KMS-11 (cell line): Measurements from ENCODE around the gene NR2F1-AS1.

ENCODE experiments used
- H2AFZ ChIP-seq: fragments of 200-600 bp; sonication (generic); 2 replicates; pipeline ENCODE4 v1.6.1; 2016; ENCODE audit warnings: antibody characterized with exemption, mixed run types, low read depth
- H3K27ac ChIP-seq: fragments of 200-600 bp; sonication (generic); 2 replicates; pipeline ENCODE4 v1.6.1; 2016; ENCODE audit warnings: mild to moderate bottlenecking, mixed run types
- H3K27me3 ChIP-seq: fragments of 200-600 bp; sonication (generic); 2 replicates; pipeline ENCODE4 v1.6.1; 2017; ENCODE audit warnings: mild to moderate bottlenecking, low read depth, mixed run types, moderate library complexity; ENCODE audit not compliant: insufficient read depth
- H3K36me3 ChIP-seq: fragments of 200-600 bp; sonication (generic); 2 replicates; pipeline ENCODE4 v1.6.1; 2017; ENCODE audit warnings: mild to moderate bottlenecking, mixed run types; ENCODE audit not compliant: insufficient read depth
- H3K4me1 ChIP-seq: fragments of 200-600 bp; sonication (generic); 2 replicates; pipeline ENCODE4 v1.6.1; 2016; ENCODE audit warnings: mild to moderate bottlenecking, low read depth, mixed run types; ENCODE audit not compliant: poor library complexity, severe bottlenecking
- H3K4me2 ChIP-seq: fragments of 200-600 bp; sonication (generic); 2 replicates; pipeline ENCODE4 v1.7.0; 2016; ENCODE audit warnings: mild to moderate bottlenecking, mixed run types
- H3K4me3 ChIP-seq: fragments of 200-600 bp; sonication (generic); IDR thresholded peaks from 2 replicates; pipeline ENCODE4 v1.6.1; 2017; ENCODE audit warnings: low read depth, low read length, mixed read lengths; ENCODE audit not compliant: insufficient read depth
- H3K79me2 ChIP-seq: fragments of 200-600 bp; sonication (generic); 2 replicates; pipeline ENCODE4 v1.6.1; 2016; ENCODE audit warnings: low read depth, mixed run types; ENCODE audit not compliant: insufficient read depth
- H3K9ac ChIP-seq: fragments of 200-600 bp; sonication (generic); 2 replicates; pipeline ENCODE4 v1.6.1; 2016; ENCODE audit warnings: mild to moderate bottlenecking, mixed run types
- H4K20me1 ChIP-seq: fragments of 200-600 bp; sonication (generic); 2 replicates; pipeline ENCODE4 v1.6.1; 2016; ENCODE audit warnings: mild to moderate bottlenecking, mixed run types; ENCODE audit not compliant: insufficient read depth
- TF ChIP-seq, protein P1 (sequence below): fragments of 200-600 bp; sonication (generic); conservative IDR thresholded peaks from 2 replicates; pipeline ENCODE4 v1.6.1; 2017; ENCODE audit warnings: low read depth, mild to moderate bottlenecking, antibody characterized with exemption, low read length, moderate library complexity, mixed read lengths

The NR2F1-AS1 gene

GRCh38 chr5:93573354-93574351 is 7.4 kb downstream of the NR2F1-AS1 start:
- Histone ChIP-seq H4K20me1 (no peaks in the 10 kb centered on the region), H3K9ac (no peak overlapping the region), H3K27ac (no peak overlapping the region), H3K27me3 (no peaks in the 10 kb centered on the region), H3K4me2 (no peak overlapping the region), H3K4me1 (no peaks in the 10 kb centered on the region), H3K79me2 (no peaks in the 10 kb centered on the region), H3K36me3 (no peaks in the 10 kb centered on the region), H2AFZ (no peak overlapping the region), H3K4me3 (no peak overlapping the region)
- TF ChIP-seq, protein P1, sequence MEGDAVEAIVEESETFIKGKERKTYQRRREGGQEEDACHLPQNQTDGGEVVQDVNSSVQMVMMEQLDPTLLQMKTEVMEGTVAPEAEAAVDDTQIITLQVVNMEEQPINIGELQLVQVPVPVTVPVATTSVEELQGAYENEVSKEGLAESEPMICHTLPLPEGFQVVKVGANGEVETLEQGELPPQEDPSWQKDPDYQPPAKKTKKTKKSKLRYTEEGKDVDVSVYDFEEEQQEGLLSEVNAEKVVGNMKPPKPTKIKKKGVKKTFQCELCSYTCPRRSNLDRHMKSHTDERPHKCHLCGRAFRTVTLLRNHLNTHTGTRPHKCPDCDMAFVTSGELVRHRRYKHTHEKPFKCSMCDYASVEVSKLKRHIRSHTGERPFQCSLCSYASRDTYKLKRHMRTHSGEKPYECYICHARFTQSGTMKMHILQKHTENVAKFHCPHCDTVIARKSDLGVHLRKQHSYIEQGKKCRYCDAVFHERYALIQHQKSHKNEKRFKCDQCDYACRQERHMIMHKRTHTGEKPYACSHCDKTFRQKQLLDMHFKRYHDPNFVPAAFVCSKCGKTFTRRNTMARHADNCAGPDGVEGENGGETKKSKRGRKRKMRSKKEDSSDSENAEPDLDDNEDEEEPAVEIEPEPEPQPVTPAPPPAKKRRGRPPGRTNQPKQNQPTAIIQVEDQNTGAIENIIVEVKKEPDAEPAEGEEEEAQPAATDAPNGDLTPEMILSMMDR: no peak

GRCh38 chr5:93572608-93573353 is 8.2 kb downstream of the NR2F1-AS1 start:
- Histone ChIP-seq H3K4me3 (no peak overlapping the region), H2AFZ (no peak overlapping the region), H3K27ac (no peak overlapping the region), H3K27me3 (no peaks in the 10 kb centered on the region), H3K79me2 (no peaks in the 10 kb centered on the region), H4K20me1 (no peaks in the 10 kb centered on the region), H3K4me1 (no peaks in the 10 kb centered on the region), H3K9ac (no peak overlapping the region), H3K36me3 (no peaks in the 10 kb centered on the region), H3K4me2 (no peak overlapping the region)
- TF ChIP-seq, protein P1: no peak

- no peaks in the 10 kb centered on the region for H3K79me2 ChIP-seq
- H3K4me1 ChIP-seq: no peaks in the 10 kb centered on the region
- no peak overlapping the region for H2AFZ ChIP-seq
- H3K27me3 ChIP-seq: no peaks in the 10 kb centered on the region
- H3K36me3 ChIP-seq: no peaks in the 10 kb centered on the region
- H3K27ac ChIP-seq: no peak overlapping the region
- no peaks in the 10 kb centered on the region for H4K20me1 ChIP-seq
- no peak overlapping the region for H3K4me2 ChIP-seq
- TF ChIP-seq, protein P1: no peak
- no peak overlapping the region for H3K4me3 ChIP-seq
- no peak overlapping the region for H3K9ac ChIP-seq
These were observed 8.9 kb downstream of the NR2F1-AS1 start for GRCh38 chr5:93572101-93572607.

DNA sequence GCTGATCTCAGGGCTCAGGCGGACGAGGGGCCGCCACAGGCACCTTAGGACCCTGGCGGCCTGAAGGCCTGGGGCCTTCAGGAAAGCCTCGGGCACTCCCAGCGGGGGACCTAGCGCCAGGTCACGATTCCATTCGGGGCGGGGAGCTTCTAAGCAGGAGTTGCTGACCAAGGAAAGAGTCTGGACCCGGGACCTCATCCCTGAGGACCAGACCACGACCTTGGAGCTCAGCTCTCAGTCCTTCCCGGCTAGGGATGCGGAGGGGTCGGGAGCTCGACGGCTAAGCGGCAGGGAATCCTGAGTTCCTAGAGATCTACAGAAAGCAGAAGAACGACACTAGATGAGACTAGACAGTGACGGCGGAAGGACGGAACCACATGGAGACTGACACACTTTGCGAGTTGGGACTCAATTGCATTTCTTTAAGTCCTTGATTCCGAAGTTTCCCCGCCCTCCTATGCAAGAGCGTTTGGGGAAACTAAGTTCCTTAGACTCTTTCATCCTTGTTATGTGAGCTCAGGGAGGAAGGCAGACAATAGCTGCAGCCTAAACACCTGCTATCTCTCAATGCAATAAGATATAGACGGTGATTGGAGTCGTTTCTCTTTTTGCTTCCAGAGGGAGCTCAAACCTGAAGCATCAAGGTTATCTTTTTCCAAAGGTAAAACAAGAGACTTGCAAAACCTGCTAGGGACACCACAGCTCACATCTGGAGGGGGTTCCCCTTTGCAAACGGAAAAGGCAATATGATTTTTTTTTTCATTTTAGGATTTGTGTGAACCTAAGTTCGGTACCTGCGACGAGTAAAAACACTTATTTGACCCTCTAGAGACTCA is 9.7 kb downstream of the NR2F1-AS1 start:
- Histone ChIP-seq H3K4me2 (no peak overlapping the region), H3K36me3 (no peaks in the 10 kb centered on the region), H4K20me1 (no peaks in the 10 kb centered on the region), H3K9ac (no peak overlapping the region), H3K27ac (no peak overlapping the region), H3K79me2 (no peaks in the 10 kb centered on the region), H3K4me1 (no peaks in the 10 kb centered on the region), H3K27me3 (no peaks in the 10 kb centered on the region), H2AFZ (no peak overlapping the region), H3K4me3 (no peak overlapping the region)
- TF ChIP-seq, protein P1: no peak
